ENCODE measurements around the gene HNRNPR. TPM values are rescaled to one million over a fixed set of nuclear protein-coding genes. Genes with fewer than 3 reads are reported as not detected.

The HNRNPR gene
- polyA plus RNA-seq, 1 experiment: 79.3 TPM

DNA sequence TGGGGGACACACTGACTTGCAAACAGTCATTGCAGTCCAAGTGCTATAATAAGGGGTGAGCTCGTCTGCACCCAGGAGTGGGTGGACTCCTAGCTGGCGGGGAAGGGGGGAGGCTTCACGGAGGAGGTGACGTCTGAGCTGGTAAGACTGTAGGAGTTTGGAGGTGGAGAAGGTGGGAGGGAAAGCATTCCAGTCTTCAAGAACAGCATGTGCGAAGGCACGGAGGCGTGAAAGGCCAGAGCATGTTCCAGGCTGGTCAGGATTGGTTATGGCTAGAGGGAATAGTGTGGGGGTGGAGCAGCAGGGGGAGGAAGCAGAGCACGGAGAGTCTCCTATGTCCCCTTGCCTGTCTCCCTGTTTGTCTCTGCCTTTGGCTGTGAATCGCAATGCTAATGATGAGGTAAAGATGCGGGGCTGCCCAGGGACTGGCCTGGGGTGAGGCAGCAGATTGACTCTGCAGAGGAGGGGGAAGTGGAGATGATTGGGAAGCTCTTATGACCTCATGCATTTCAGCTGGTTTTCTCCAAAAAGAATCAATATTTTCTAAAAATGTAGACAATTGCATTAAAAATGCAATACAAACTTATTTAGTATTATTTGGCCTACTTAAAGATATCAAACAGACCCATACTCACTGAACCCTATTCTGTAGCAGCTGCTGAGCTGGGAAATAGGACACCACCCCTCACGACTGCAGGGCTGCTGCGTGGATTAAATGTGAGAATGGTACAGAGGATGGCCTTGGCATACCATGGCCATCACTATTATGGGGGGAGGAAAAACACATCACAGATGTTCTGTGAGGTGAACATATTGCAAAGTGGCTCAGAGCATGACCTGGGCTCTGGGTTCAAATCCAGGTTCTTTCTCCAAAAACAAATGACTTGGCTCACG lies 28.1 kb upstream of the HNRNPR start:
- Histone ChIP-seq H3K36me3 (ENCODE audit: control insufficient read depth, insufficient read depth, low read length) (no peaks in the 10 kb centered on the region), H3K27me3 (ENCODE audit: control insufficient read depth, insufficient read depth, low read length) (no peaks in the 10 kb centered on the region), H3K4me3 (ENCODE audit: low read depth, low read length) (no peak overlapping the region)
- ChIA-PET POLR2A (interaction anchor here (0.6 kb wide), 1 partner anchor 31 kb away, joined by 3 read pairs; no protein-coding TSS in a partner anchor), CTCF (interaction anchor here (1.2 to 3.9 kb wide), 2 partner anchors 22 to 31 kb away, joined by 3 to 15 read pairs; no protein-coding TSS in a partner anchor)
- TF ChIP-seq, protein P1, sequence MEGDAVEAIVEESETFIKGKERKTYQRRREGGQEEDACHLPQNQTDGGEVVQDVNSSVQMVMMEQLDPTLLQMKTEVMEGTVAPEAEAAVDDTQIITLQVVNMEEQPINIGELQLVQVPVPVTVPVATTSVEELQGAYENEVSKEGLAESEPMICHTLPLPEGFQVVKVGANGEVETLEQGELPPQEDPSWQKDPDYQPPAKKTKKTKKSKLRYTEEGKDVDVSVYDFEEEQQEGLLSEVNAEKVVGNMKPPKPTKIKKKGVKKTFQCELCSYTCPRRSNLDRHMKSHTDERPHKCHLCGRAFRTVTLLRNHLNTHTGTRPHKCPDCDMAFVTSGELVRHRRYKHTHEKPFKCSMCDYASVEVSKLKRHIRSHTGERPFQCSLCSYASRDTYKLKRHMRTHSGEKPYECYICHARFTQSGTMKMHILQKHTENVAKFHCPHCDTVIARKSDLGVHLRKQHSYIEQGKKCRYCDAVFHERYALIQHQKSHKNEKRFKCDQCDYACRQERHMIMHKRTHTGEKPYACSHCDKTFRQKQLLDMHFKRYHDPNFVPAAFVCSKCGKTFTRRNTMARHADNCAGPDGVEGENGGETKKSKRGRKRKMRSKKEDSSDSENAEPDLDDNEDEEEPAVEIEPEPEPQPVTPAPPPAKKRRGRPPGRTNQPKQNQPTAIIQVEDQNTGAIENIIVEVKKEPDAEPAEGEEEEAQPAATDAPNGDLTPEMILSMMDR (IDR thresholded peaks at IDR 0.05; ENCODE audit: insufficient read depth, low read depth, low read length): no peak
- no peak for DNase-seq (ENCODE audit: low read depth)

DNA sequence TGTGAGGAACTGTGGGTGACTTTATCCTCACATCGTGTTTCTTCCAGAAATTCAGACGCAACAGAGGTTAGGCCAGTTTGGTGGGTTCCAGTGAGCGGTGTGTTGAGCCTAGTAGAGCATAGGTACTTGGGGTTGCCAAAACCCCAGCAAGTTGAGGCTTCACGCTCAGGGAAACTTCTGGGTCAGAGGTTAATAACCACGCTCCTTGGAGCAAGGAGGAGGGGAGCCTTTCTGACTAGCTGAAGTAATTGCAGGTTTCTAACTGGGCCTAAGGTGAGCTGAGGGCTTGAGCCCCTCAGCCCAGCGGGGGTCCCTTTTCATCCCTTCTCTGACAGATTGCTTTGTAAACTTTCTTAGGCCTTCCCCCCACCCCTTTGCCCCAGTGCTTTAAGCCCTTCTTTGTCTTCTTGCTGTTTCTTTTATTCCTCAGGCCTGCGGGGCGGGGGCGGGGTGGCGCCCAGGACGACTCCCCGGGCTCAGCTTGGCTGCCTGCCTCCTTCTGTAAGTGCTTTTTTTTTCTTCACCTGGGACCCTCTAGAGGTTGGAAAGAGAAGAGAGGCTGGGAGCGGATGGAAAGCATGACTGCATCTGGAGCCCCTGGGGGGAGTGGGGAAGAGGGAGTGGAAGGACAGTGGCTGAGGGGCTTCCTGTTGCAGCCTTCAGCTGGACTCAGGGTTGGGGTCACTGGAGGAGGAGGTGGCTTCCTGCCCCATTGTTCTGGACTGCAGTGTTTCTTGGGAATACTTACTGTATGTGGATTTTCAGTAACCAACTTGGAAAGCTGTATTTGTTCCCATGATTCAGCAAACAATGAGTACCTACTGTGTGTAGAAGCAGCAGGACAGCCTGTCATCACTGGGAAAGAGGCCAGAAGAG lies 26.9 kb upstream of the HNRNPR start:
- Histone ChIP-seq H3K27me3 (ENCODE audit: control insufficient read depth, insufficient read depth, low read length) (no peaks in the 10 kb centered on the region), H3K4me3 (ENCODE audit: low read depth, low read length) (peak overlapping the region; percentile 61), H3K36me3 (ENCODE audit: control insufficient read depth, insufficient read depth, low read length) (peaks cover 1% of the 10 kb centered on the region; the same call in 1 of the 2 replicates)
- POLR2A ChIA-PET: interaction anchor here (1.6 kb wide), 1 partner anchor 27 kb away, joined by 3 read pairs; the partner anchor contains the start of gene HNRNPR
- CTCF ChIA-PET: interaction anchor here (1.1 to 3.9 kb wide), 3 partner anchors 23 to 169 kb away, joined by 3 to 15 read pairs (median 3); no protein-coding TSS in a partner anchor
- TF ChIP-seq, protein P1 (IDR thresholded peaks at IDR 0.05; ENCODE audit: insufficient read depth, low read depth, low read length): 0 out of 2 replicates have a peak, but pooled peaks have one; percentile 3
- no peak for DNase-seq (ENCODE audit: low read depth)

DNA sequence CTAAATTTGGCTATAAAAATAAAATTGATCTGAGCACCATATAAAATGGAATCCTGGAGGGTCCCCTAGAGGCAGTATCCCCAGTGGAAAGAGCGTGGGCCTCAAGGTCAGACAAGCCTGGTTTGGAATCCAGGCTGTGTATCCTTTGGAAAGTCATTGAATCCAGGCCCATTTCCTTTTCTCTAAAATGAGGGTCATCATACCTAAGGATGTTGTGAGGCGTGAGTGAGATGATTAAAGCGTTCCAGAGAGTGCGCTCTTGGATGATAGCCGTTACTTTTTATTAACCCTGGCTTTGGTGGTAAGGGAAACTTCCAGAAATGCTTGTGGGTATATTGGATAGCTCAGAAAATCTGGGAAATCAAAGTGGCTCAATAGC lies 26.2 kb upstream of the HNRNPR start:
- CTCF ChIA-PET: interaction anchor here (1.1 to 3.9 kb wide), 2 partner anchors 33 to 169 kb away, joined by 3 to 15 read pairs; no protein-coding TSS in a partner anchor
- TF ChIP-seq, protein P1 (IDR thresholded peaks at IDR 0.05; ENCODE audit: insufficient read depth, low read depth, low read length): 0 out of 2 replicates have a peak, but pooled peaks have one; percentile 20
- Histone ChIP-seq H3K4me3 (ENCODE audit: low read depth, low read length) (peak overlapping the region; percentile 61), H3K27me3 (ENCODE audit: control insufficient read depth, insufficient read depth, low read length) (no peaks in the 10 kb centered on the region), H3K36me3 (ENCODE audit: control insufficient read depth, insufficient read depth, low read length) (peaks cover 1% of the 10 kb centered on the region; the same call in 1 of the 2 replicates)
- POLR2A ChIA-PET: interaction anchor here (1.6 kb wide), 1 partner anchor 26 kb away, joined by 3 read pairs; the partner anchor contains the start of gene HNRNPR
- no peak for DNase-seq (ENCODE audit: low read depth)

DNA sequence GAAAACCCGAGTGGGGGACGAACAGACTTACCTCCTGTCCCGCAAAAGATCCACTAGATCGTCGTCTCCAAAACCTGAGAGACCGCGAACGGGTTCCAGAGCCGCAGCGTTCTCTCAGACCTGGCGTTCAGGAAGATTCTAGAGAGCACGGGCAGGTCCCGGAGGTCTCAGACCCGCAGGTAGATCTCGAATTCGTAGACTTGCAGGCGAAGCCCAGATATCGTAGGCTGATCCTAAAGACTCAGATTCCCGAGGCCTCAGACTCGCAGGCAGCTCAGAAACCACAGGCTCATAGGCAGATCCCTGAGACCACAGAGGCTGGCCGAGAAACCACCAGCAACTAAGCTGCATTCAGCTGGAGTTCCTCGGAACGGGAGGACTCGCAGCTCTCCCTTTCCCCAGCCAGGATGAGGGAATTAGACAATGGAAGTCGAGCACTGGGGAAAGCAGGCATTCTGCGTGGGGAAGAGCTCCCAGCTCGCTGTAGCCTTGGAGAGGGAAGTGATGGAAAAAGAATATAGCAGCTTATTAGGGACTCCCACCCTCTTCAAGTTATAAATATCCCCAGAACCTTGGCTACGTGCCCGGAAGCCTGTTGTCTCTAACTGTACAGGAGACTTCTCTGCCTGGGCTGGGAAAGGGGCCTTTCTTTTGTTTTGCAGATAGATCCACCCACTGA lies 25.4 kb upstream of the HNRNPR start, which contains the start of gene ZNF436:
Gene ZNF436 (minus strand): TSS at position 502 of the 679 bp plus-strand sequence. CDS start 1,831 bp downstream, outside the sequence.
- DNase-seq (ENCODE audit: low read depth): no peak
- POLR2A ChIA-PET: interaction anchor here (1.6 kb wide), 1 partner anchor 25 kb away, joined by 3 read pairs; the partner anchor contains the start of gene HNRNPR
- CTCF ChIA-PET: interaction anchor here (1.2 to 3.9 kb wide), 2 partner anchors 34 to 127 kb away, joined by 3 to 15 read pairs; no protein-coding TSS in a partner anchor
- Histone ChIP-seq H3K4me3 (ENCODE audit: low read depth, low read length) (peak within 1 kb of the TSS; percentile 61), H3K36me3 (ENCODE audit: control insufficient read depth, insufficient read depth, low read length) (peaks cover 2% of the 10 kb centered on the region; the same call in 1 of the 2 replicates), H3K27me3 (ENCODE audit: control insufficient read depth, insufficient read depth, low read length) (no peaks in the 10 kb centered on the region)
- TF ChIP-seq, protein P1 (IDR thresholded peaks at IDR 0.05; ENCODE audit: insufficient read depth, low read depth, low read length): no peak

Data from BJ (cell line).